Measurements from ENCODE around the gene CCNE1.

DNA sequence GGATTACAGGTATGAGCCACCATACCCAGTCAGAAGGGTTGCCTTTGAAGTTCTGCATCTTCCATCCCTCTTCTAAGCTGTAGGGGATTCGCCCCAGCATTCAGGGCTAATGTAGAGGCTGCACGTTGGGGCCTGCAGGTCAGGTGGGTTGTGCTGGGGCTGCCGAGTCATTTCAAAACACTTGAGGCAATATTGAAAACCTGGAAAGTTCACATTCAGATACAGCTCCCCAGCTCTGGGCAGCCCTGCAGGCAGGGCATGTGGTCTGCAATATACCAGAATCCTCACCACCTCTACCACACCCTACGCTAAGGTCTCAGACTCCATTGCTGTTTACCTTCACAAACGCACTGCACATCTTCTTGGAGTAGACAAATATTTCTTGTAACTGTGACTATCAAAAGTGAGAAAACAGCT is 24.6 kb downstream of the CCNE1 start:
- TF ChIP-seq, protein P1, sequence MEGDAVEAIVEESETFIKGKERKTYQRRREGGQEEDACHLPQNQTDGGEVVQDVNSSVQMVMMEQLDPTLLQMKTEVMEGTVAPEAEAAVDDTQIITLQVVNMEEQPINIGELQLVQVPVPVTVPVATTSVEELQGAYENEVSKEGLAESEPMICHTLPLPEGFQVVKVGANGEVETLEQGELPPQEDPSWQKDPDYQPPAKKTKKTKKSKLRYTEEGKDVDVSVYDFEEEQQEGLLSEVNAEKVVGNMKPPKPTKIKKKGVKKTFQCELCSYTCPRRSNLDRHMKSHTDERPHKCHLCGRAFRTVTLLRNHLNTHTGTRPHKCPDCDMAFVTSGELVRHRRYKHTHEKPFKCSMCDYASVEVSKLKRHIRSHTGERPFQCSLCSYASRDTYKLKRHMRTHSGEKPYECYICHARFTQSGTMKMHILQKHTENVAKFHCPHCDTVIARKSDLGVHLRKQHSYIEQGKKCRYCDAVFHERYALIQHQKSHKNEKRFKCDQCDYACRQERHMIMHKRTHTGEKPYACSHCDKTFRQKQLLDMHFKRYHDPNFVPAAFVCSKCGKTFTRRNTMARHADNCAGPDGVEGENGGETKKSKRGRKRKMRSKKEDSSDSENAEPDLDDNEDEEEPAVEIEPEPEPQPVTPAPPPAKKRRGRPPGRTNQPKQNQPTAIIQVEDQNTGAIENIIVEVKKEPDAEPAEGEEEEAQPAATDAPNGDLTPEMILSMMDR (IDR thresholded peaks at IDR 0.05) = no peak
- no peak for TF ChIP-seq POLR2A (IDR thresholded peaks at IDR 0.05)

Measured in Peyer's patch (tissue), 4 donors.